HG03439 (cell line): ENCODE measurements around the gene GABRG2.

Experiments
- ATAC-seq: cut with Tn5 transposase; IDR thresholded peaks from one replicate; pipeline ENCODE4 v1.9.1; 2021; ENCODE audit warnings: mild to moderate bottlenecking, moderate library complexity; ENCODE audit not compliant: unreplicated experiment

Gene GABRG2

DNA sequence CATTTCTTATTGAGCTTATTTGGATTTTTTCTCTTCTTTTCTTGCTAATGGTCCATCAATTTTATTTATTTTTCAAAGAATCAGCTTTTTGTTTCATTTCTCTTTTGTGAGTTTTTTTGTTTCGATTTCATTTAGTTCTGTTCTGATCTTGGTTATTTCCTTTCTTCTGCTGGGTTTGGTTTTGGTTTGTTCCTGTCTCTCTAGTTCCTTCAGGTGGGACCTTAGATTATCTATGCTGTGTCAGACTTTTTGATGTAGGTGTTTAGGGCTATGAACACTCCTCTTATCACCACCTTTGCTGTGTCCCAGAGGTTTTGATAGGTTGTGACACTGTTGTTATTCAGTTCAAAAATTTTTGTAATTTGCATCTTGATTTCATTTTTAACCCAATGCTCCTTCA lies 119.8 kb downstream of the GABRG2 start:
- no peak for ATAC-seq

GRCh38 chr5:162189719-162190118 lies 122.1 kb downstream of the GABRG2 start:
- no peak for ATAC-seq

GRCh38 chr5:162193012-162193411 lies 125.4 kb downstream of the GABRG2 start:
- no peak for ATAC-seq

- no peak for ATAC-seq
Observed at GRCh38 chr5:162196351-162196750, 128.8 kb downstream of the GABRG2 start.

GRCh38 chr5:162202285-162202880 lies 134.8 kb downstream of the GABRG2 start:
- no peak for ATAC-seq
